GM12878 (cell line): ENCODE data around the gene CHST13. TPM values are rescaled to one million over a fixed set of nuclear protein-coding genes. Genes with fewer than 3 reads are reported as not detected.

ENCODE experiments used
- ATAC-seq: fragments of 200-7000 bp; cut with Tn5 transposase; 3 replicates; pipeline ENCODE4 v1.9.1; 2020; ENCODE audit warnings: mild to moderate bottlenecking, moderate library complexity
- BruUV-seq: library from RNA; stranded (reverse); fragments of 400-500 nt; replicated peaks from 2 replicates; lab custom pipeline; 2021; lab: Mats Ljungman, UMichigan
- CTCF ChIA-PET: fragments of 300-600 bp; sonication (Branson Sonifier 250); formaldehyde crosslinking; extraction: SDS; loops from one replicate; lab custom pipeline; 2021; ENCODE audit warnings: inconsistent platforms; lab: Yijun Ruan, JAX
- POLR2A ChIA-PET: fragments of 350-600 bp; formaldehyde crosslinking; extraction: SDS; loops from one replicate; lab custom pipeline; 2021; ENCODE audit warnings: inconsistent platforms; lab: Charles Lee
- RAD21 ChIA-PET: fragments of 300-600 bp; sonication (Branson Sonifier 250); formaldehyde crosslinking; loops from one replicate; lab custom pipeline; 2023; ENCODE audit warnings: antibody characterized with exemption; ENCODE audit not compliant: unreplicated experiment; lab: Charles Lee
- SMC1A ChIA-PET: fragments of 300-600 bp; sonication (Branson Sonifier 250); formaldehyde crosslinking; loops from one replicate; lab custom pipeline; 2023; ENCODE audit not compliant: unreplicated experiment, uncharacterized antibody; lab: Charles Lee
- DNase-seq: peaks from one replicate; pipeline ENCODE4 v3.0.0-alpha.2; 2011; ENCODE audit warnings: low read depth, low spot score
- FAIRE-seq: peaks from 3 replicates; lab custom pipeline; 2011; peaks lifted over from hg19 to GRCh38; lab: Jason Lieb, UNC
- H2AFZ ChIP-seq: 2 replicates; pipeline ENCODE4 v1.6.0; 2011; ENCODE audit warnings: low read depth, low read length, control low read depth; ENCODE audit not compliant: control insufficient read depth
- H3K27ac ChIP-seq: 2 replicates; pipeline ENCODE4 v1.5.1; 2011; ENCODE audit warnings: control low read depth; ENCODE audit not compliant: control insufficient read depth, insufficient read depth
- H3K27me3 ChIP-seq, 2 experiments: replicated peaks in 1 of 2; 2 replicates each; pipeline versions ENCODE4 v1.6.0 to v1.6.1; 2011; ENCODE audit warnings: low read length in 1 of 2; ENCODE audit not compliant: control insufficient read depth in 2 of 2, insufficient read depth in 2 of 2
- H3K36me3 ChIP-seq, 2 experiments: 2 replicates each; pipeline ENCODE4 v1.5.1; 2011; ENCODE audit warnings: low read length in 1 of 2; ENCODE audit not compliant: control insufficient read depth in 2 of 2, insufficient read depth in 2 of 2
- H3K4me1 ChIP-seq: 2 replicates; pipeline ENCODE4 v1.6.1; 2011; ENCODE audit warnings: mild to moderate bottlenecking, low read length, moderate library complexity, mixed read lengths; ENCODE audit not compliant: control insufficient read depth, insufficient read depth
- H3K4me2 ChIP-seq: 2 replicates; pipeline ENCODE4 v1.6.0; 2011; ENCODE audit warnings: control low read depth; ENCODE audit not compliant: control insufficient read depth, insufficient read depth
- H3K4me3 ChIP-seq: fragments of 200-600 bp; sonication (generic); 2 replicates; pipeline ENCODE4 v1.5.1; 2016
- H3K79me2 ChIP-seq: 2 replicates; pipeline ENCODE4 v1.6.0; 2011; ENCODE audit warnings: low read length; ENCODE audit not compliant: control insufficient read depth, insufficient read depth
- H3K9ac ChIP-seq: 2 replicates; pipeline ENCODE4 v1.8.0; 2011; ENCODE audit warnings: low read length, control low read depth, mixed read lengths; ENCODE audit not compliant: control insufficient read depth, insufficient read depth
- H3K9me3 ChIP-seq: replicated peaks from 3 replicates; pipeline ENCODE4 v1.5.1; 2011; ENCODE audit warnings: mild to moderate bottlenecking, low read length; ENCODE audit not compliant: control insufficient read depth, insufficient read depth
- H4K20me1 ChIP-seq: 2 replicates; pipeline ENCODE4 v1.6.0; 2011; ENCODE audit not compliant: control insufficient read depth, insufficient read depth
- ATF7 ChIP-seq: fragments of 450-650 bp; IDR thresholded peaks from 2 replicates; pipeline ENCODE4 v1.6.1; 2016; ENCODE audit warnings: low read depth, mild to moderate bottlenecking
- BACH1 ChIP-seq: fragments of 450-650 bp; IDR thresholded peaks from 2 replicates; pipeline ENCODE4 v1.6.1; 2017; ENCODE audit warnings: mild to moderate bottlenecking, borderline replicate concordance
- CREB1 ChIP-seq: IDR thresholded peaks from 2 replicates; pipeline ENCODE4 v1.6.1; 2012; ENCODE audit warnings: low read depth, mild to moderate bottlenecking, inconsistent platforms
- DPF2 ChIP-seq: fragments of 450-650 bp; IDR thresholded peaks from 2 replicates; pipeline ENCODE4 v1.6.1; 2017; ENCODE audit warnings: mild to moderate bottlenecking
- EGR1 ChIP-seq, 2 experiments: IDR thresholded peaks; 1 replicate in 1 of 2; 2 replicates in 1 of 2; pipeline ENCODE4 v1.6.1; 2011 to 2012; ENCODE audit warnings: low read depth in 2 of 2, low read length in 2 of 2, borderline replicate concordance in 1 of 2, mild to moderate bottlenecking in 1 of 2, moderate library complexity in 1 of 2
- GATAD2B ChIP-seq: fragments of 450-650 bp; conservative IDR thresholded peaks from 2 replicates; pipeline ENCODE4 v1.6.1; 2017; ENCODE audit warnings: low read depth, mild to moderate bottlenecking, moderate library complexity
- IKZF1 ChIP-seq: fragments of 450-650 bp; conservative IDR thresholded peaks from 2 replicates; pipeline ENCODE4 v1.6.1; 2017; ENCODE audit warnings: antibody characterized with exemption, mild to moderate bottlenecking
- IRF5 ChIP-seq: fragments of 450-650 bp; IDR thresholded peaks from 2 replicates; pipeline ENCODE4 v1.6.1; 2017; ENCODE audit warnings: borderline replicate concordance
- LARP7 ChIP-seq: fragments of 450-650 bp; IDR thresholded peaks from 2 replicates; pipeline ENCODE4 v1.6.1; 2017; ENCODE audit warnings: mild to moderate bottlenecking
- MTA3 ChIP-seq: IDR thresholded peaks from 2 replicates; pipeline ENCODE4 v1.6.1; 2012; ENCODE audit warnings: low read length, inconsistent platforms, borderline replicate concordance
- NR2C1 ChIP-seq: fragments of 450-650 bp; IDR thresholded peaks from 2 replicates; pipeline ENCODE4 v1.6.1; 2017; ENCODE audit warnings: antibody characterized with exemption, mild to moderate bottlenecking, moderate library complexity
- NR2F1 ChIP-seq: fragments of 450-650 bp; conservative IDR thresholded peaks from 2 replicates; pipeline ENCODE4 v1.6.1; 2017; ENCODE audit warnings: mild to moderate bottlenecking
- NRF1 ChIP-seq: conservative IDR thresholded peaks from 2 replicates; pipeline ENCODE4 v1.6.1; 2011; ENCODE audit warnings: mild to moderate bottlenecking, low read depth, low read length, improper control_type of control experiment
- POLR2A ChIP-seq: IDR thresholded peaks from 2 replicates; pipeline ENCODE4 v1.6.1; 2011; ENCODE audit warnings: low read depth, mild to moderate bottlenecking, low read length
- POLR2AphosphoS2 ChIP-seq: IDR thresholded peaks from 2 replicates; pipeline ENCODE4 v1.6.1; 2011; ENCODE audit warnings: low read depth, mild to moderate bottlenecking, low read length, improper control_type of control experiment, moderate library complexity
- RAD21 ChIP-seq: IDR thresholded peaks from 2 replicates; pipeline ENCODE4 v1.6.1; 2011; ENCODE audit warnings: mild to moderate bottlenecking, low read depth, low read length, moderate library complexity; ENCODE audit not compliant: insufficient read depth
- RB1 ChIP-seq: fragments of 450-650 bp; formaldehyde crosslinking; IDR thresholded peaks from 2 replicates; pipeline ENCODE4 v1.6.1; 2017; ENCODE audit warnings: mild to moderate bottlenecking, borderline replicate concordance
- SMARCA5 ChIP-seq: fragments of 450-650 bp; IDR thresholded peaks from 2 replicates; pipeline ENCODE4 v1.6.1; 2017; ENCODE audit warnings: mild to moderate bottlenecking
- SP1 ChIP-seq: IDR thresholded peaks from one replicate; pipeline ENCODE4 v1.6.1; 2011; ENCODE audit warnings: low read depth, low read length
- SUZ12 ChIP-seq: fragments of 200-600 bp; sonication (generic); IDR thresholded peaks from one replicate; pipeline ENCODE4 v1.6.1; 2018; ENCODE audit warnings: antibody characterized with exemption, mild to moderate bottlenecking; ENCODE audit not compliant: unreplicated experiment
- WRNIP1 ChIP-seq: IDR thresholded peaks from 2 replicates; pipeline ENCODE4 v1.6.1; 2011; ENCODE audit warnings: low read depth, low read length, improper control_type of control experiment, borderline replicate concordance
- ZNF217 ChIP-seq: fragments of 450-650 bp; IDR thresholded peaks from 2 replicates; pipeline ENCODE4 v1.6.1; 2017; ENCODE audit warnings: antibody characterized with exemption, mild to moderate bottlenecking
- ZNF24 ChIP-seq: fragments of 450-650 bp; IDR thresholded peaks from 2 replicates; pipeline ENCODE4 v1.6.1; 2017; ENCODE audit warnings: antibody characterized with exemption, mild to moderate bottlenecking
- WGBS: methylation state at CpG from one replicate; pipeline ENCODE4 v1.1.6; 2016; ENCODE audit warnings: low lambda C conversion rate; ENCODE audit not compliant: insufficient replicate concordance, insufficient coverage; ENCODE audit errors: missing lambda C conversion rate; 5-methylcytosine and 5-hydroxymethylcytosine counted together
- in situ Hi-C: fragments of 300-500 bp; cut with MboI; formaldehyde crosslinking; loops from 9 replicates; pipeline ENCODE4 v1.14.3; 2018; ENCODE audit warnings: mixed read lengths
- intact Hi-C: fragments of 100-400 bp; cut with micrococcal nuclease; formaldehyde crosslinking; loops from one replicate; pipeline ENCODE4 v1.14.2; 2022; ENCODE audit not compliant: unreplicated experiment
- polyA plus RNA-seq, 11 experiments: library from polyadenylated mRNA; depleted of rRNA in 4 of 11; unstranded in 6 of 11; stranded (reverse) in 5 of 11; fragments of >200 nt; fragmentation: Nextera tagmentation in 4 of 11; fragmentation: Illumina TruSeq in 1 of 11; extraction: Ambion mirVana in 4 of 11; extraction: Trizol in 1 of 11; gene quantifications; 1 replicate in 1 of 11; 2 replicates in 10 of 11; pipeline versions ENCODE4 v1.2.1 to v1.2.3, GENCODE V29; 2011 to 2016; ENCODE audit warnings: inconsistent platforms in 2 of 11, missing spikeins in 2 of 11, low read depth in 1 of 11
- total RNA-seq, 4 experiments: library from RNA; depleted of rRNA in 3 of 4; stranded (reverse); fragments of >200 nt in 3 of 4; fragmentation: Illumina TruSeq in 1 of 4; extraction: Trizol in 1 of 4; gene quantifications; 2 replicates each; pipeline versions ENCODE4 v1.2.1 to v1.2.3, GENCODE V29; 2013 to 2021

The CHST13 gene
- total and polyA plus RNA-seq, 10 of the 15 experiments (the other 5 are each of a cell fraction or from before 2014, with no cell fraction given) = not detected

DNA sequence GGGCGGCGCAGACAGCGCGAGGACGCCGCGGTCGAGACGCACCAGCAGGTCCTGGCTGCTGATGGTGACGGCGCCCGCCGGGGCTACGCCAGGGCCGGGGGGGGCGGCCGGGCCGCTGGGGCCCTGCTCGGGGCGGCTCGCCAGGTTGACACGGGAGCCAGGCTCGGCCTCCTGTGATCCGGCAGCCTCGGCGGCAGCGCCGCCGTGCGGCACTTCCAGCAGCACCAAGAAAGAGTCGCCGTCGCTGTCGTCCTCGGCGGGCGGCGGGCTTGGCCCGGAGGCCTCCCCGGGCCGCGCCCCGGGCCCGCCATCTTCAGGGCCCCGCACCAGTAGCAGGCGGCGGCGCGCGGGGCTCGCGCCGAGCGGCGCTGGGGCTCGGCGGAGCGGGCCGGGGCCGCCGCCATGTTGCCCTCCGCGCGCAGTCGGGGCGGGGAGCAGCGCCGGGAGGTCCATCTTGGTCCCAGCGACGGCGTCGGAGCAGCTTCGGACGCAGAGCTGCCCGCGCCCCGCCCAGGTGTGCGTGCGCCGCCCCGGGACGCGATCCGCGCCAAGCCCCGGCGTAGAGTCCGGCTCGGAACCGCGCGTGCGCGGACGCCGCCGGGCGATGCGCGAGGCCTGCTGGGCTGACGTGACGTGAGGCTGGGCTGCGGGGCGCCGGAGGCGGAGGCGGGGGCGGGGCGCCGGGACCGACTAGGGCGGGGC, 48.4 kb upstream of the CHST13 start, which contains the start of gene ZXDC:
Gene ZXDC, minus strand, starts transcription at position 479 of the 702 bp plus-strand sequence. Its CDS starts 26 bp downstream, at position 453.
- in situ Hi-C loops (loop anchor here (10.0 kb wide), 1 partner anchor 561 kb away; no protein-coding TSS in a partner anchor), intact Hi-C loops (loop anchor here (10.0 kb wide), 1 partner anchor 231 kb away; no protein-coding TSS in a partner anchor)
- peak; percentile 57 for FAIRE-seq
- peak; percentile 91 for ATAC-seq
- WGBS = under 1% methylated on average over 78 of the region's 112 CpGs
- H3K9me3 ChIP-seq = no peaks in the 10 kb centered on the region
- H3K4me2 ChIP-seq = peak within 1 kb of the TSS; percentile 84
- ChIA-PET POLR2A (interaction anchor here (0.6 kb wide), 1 partner anchor 41 kb away, joined by 3 read pairs; no protein-coding TSS in a partner anchor), CTCF (interaction anchor here (0.9 to 1.5 kb wide), 3 partner anchors 49 to 342 kb away, joined by 3 to 5 read pairs (median 3); no protein-coding TSS in a partner anchor), SMC1A (interaction anchor here (1.1 kb wide), 1 partner anchor 83 kb away, joined by 3 read pairs; no protein-coding TSS in a partner anchor), RAD21 (interaction anchor here (0.6 to 1.5 kb wide), 3 partner anchors 80 to 753 kb away, joined by 3 to 4 read pairs (median 3); no protein-coding TSS in a partner anchor)
- H3K36me3 ChIP-seq = peaks cover under 1 to 3% of the 10 kb centered on the region in 2 experiments; a peak in 3 of 4 replicates
- peak within 1 kb of the TSS; percentile 61 for H3K27ac ChIP-seq
- no peaks in the 10 kb centered on the region for H3K27me3 ChIP-seq
- H4K20me1 ChIP-seq = peaks cover 8% of the 10 kb centered on the region; the same call in 1 of the 2 replicates
- H3K79me2 ChIP-seq = peaks cover 30% of the 10 kb centered on the region
- BruUV-seq = no TSS peak
- DNase-seq = peak; percentile 70
- peaks cover 9% of the 10 kb centered on the region; the same call in 1 of the 2 replicates for H3K4me1 ChIP-seq
- H2AFZ ChIP-seq = peak within 1 kb of the TSS; percentile 98
- peak within 1 kb of the TSS; percentile 75 for H3K4me3 ChIP-seq
- H3K9ac ChIP-seq = peak within 1 kb of the TSS; percentile 82
- TF ChIP-seq POLR2A (peak; percentile 89), IKZF1 (peak; percentile 85), WRNIP1 (no peak), CREB1 (peak; percentile 44; the same call in 1 of the 2 replicates), NRF1 (peak; percentile 42), MTA3 (no peak), DPF2 (0 out of 2 replicates have a peak, but pooled peaks have one; percentile 27), SP1 (peak; percentile 48), ATF7 (no peak), RB1 (peak; percentile 76; the same call in 1 of the 2 replicates), POLR2AphosphoS2 (peak; percentile 55; the same call in 1 of the 2 replicates), IRF5 (no peak), ZNF24 (no peak), SUZ12 (no peak), SMARCA5 (peak; percentile 93), NR2C1 (peak; percentile 43; the same call in 1 of the 2 replicates), RAD21 (peak; percentile 49; the same call in 1 of the 2 replicates), BACH1 (peak; percentile 67), NR2F1 (peak; percentile 68; the same call in 1 of the 2 replicates), GATAD2B (peak; percentile 71; the same call in 1 of the 2 replicates), EGR1 (IDR thresholded peaks at IDR 0.05; ENCODE audit: borderline replicate concordance in 1 of 2, low read depth in 2 of 2, low read length in 2 of 2) (peak; percentile 36 to 73; a peak in 2 of 3 replicates), ZNF217 (0 out of 2 replicates have a peak, but pooled peaks have one; percentile 50), LARP7 (peak; percentile 85)
